ENCODE measurements around the gene ATXN7L3B.
"Not testable (repeated sequence)": the region's sequence is repeated elsewhere in the genome, so short reads cannot be mapped to it uniquely, and the experiment has no call there.

Gene ATXN7L3B, protein sequence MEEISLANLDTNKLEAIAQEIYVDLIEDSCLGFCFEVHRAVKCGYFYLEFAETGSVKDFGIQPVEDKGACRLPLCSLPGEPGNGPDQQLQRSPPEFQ

DNA sequence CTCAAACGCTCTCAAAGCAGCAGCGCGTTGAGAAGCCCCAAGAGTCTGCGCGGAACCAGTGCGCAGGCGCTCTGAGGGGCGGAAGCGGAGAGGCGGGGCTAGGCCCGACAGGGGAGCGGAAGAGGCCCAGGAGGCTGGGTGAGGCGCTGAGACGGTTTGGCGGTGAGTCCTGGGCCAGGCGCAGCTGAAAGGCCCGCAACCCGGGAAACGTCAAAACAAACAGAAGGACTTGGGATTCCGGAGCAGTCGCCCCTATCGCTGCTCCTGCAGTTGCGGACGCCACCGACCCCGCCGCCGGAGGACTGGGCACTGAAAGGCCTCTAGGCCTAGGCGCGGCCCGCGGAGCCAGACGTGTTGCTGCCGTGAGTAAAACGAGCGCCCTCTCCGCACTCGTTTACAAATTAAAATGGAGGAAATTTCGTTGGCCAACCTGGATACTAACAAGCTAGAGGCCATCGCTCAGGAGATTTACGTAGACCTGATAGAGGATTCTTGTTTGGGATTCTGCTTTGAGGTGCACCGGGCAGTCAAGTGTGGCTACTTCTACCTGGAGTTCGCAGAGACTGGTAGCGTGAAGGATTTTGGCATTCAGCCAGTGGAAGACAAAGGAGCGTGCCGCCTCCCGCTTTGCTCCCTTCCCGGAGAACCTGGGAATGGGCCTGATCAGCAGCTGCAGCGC lies at the start of gene ATXN7L3B:
Gene ATXN7L3B (plus strand): TSS at position 129 of the 679 bp plus-strand sequence. CDS start 278 bp downstream, at position 407.
- intact Hi-C loops (cut with DNase I): no loop called here
- peak; percentile 76 to 97 (median 93) for DNase-seq

DNA sequence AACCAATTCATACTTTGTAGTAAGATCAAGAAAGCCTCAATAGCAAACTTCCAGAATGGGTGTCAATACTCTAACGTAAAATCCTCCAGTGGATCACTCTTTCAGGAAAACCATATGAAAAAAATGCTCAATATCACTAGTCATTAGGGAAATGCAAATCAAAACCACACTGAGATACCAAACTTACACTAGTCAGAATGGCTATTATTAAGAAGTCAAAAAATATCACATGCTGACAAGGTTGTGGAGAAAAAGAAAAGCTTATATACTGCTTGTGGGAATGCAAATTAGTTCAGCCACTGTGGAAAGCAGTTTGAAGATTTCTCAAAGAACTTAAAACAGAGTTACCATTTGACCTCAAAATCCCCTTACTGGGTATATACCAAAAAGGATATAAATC lies 49.5 kb upstream of the ATXN7L3B start:
- intact Hi-C loops (cut with DNase I): no loop called here

DNA sequence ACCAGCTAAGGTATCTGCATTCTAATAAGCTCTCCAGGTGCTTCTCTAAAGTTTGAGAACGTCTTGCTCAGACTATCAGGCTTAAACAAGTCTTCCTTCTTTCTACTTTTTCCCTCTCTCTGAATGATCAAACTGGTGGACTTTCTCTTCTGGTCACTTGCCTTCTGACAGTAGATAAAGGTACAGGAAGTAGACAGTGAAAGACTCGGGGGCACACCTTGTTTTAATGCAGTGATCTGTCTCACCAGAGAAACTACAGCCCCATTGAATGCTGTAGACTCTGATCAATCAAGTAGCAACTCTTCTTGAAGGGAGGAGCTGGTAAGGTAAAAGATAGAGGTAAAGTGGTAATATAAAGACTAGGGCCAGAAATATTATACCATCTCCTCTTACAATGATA lies 48.1 kb upstream of the ATXN7L3B start:
- intact Hi-C loops (cut with DNase I): no loop called here
- DNase-seq: no peak

More for the DNA sequence above, 49.5 kb upstream of the ATXN7L3B start:
- DNase-seq: no peak

DNA sequence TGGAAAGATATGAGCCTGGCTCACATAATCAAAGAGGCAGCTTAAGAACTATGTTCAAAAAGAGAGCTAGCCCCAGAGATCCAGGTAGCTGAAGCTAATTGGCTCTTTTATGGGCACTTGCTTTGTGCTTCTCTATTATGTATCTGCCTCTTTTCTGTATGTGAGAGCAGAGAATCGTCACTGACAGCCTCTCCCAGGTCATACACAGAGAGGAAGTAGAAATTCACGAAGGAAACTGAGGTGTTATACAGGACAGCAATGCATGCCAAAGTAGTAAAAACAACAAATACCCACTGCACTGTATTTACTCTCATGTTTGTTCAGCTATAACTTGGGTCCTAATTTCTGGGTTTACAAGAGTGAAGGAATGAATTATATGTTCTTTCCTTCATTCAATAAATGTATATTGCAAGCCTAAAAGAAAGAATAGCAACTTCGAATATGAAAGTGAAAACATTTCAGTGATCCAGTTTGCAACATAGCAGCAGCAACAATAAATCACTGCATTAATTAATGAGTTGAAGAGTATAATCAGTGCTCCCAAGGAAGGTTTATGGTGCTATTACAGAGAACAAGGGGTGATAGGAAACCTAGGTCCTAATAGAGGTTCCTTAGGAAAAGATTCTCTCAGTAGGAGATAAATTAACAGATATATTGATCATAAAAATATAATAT lies 47.1 kb upstream of the ATXN7L3B start:
- intact Hi-C loops (cut with DNase I): no loop called here
- no peak for DNase-seq

DNA sequence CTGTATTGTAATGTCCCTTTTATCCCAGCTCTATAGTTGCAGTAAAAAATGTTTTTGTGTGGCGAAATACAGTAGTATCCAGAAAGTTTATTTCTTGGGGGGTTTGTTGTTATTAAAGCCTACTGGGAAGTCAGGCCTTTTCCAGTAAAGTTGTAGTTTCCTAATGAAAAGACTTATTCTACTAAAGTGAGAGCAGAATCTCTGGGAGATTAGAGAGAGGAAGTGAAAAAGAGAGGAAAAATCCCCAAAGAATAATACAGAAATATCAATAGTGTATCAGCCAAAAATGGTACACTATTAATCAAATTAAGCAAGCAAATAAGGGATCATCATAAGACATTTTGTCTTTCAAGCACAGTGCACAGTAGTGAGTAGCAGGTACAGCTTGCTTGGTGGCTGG lies 46.3 kb upstream of the ATXN7L3B start:
- no peak for DNase-seq

DNA sequence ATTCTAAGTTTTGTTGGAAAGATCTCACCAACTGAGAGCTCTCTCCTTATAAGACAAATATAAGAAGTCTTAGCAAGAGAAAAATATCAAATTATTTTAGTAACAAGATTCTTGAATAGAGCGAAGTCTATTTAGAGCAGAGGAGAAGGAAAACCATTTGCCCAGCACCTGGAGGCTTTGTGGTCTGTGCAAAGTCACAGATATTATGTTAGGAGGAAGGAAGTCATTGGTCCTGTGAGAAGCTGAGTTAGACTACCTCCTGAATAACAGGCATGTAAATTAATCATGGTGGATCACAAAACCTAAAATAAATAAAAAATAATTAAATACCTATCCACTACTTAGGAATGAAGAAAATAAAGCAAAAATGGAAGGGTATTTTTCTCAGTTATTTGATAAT lies 38.4 kb upstream of the ATXN7L3B start:
- intact Hi-C loops (cut with DNase I): no loop called here
- DNase-seq: no peak

More for the DNA sequence above, 46.3 kb upstream of the ATXN7L3B start:
- intact Hi-C loops (cut with DNase I): no loop called here

DNA sequence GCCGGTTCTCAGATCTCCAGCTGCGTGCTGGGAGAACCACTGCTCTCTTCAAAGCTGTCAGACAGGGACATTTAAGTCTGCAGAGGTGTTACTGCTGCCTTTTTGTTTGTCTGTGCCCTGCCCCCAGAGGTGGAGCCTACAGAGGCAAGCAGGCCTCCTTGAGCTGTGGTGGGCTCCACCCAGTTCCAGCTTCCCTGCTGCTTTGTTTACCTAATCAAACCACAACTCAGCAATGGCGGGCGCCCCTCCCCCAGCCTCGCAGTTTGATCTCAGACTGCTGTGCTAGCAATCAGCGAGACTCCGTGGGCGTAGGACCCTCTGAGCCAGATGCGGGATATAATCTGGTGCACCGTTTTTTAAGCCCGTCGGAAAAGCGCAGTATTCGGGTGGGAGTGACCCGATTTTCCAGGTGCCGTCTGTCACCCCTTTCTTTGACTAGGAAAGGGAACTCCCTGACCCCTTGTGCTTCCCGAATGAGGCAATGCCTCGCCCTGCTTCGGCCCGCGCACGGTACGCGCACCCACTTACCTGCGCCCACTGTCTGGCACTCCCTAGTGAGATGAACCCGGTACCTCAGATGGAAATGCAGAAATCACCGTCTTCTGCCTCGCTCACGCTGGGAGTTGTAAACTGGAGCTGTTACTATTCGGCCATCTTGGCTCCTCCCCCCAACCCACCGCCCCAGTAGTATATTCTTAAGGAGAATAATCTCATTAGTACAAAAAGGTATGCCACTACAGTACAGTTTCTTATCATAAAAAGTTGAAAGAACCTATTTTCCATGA lies 28.6 kb upstream of the ATXN7L3B start:
- intact Hi-C loops (cut with DNase I); DNase-seq: not testable (repeated sequence)

DNA sequence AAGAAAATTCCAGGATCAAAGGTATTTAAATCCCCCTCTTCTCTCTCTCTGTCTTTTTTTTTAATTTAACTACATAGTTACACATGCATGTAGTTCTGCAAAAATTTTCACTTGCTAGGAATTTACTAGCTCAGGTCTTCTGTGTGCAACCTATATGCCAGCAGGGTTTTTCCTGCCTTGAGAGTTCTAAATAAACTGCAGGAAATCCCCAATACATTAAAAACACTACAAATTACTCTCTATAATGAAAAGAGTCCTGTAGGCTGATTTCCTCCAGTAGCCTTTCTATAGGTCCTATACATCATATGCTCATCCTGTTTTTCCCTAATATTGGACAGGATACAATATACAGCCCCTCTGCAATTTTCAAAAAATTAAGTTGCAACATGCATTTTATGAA lies 27.7 kb upstream of the ATXN7L3B start:
- DNase-seq: no peak
- intact Hi-C loops (cut with DNase I): no loop called here

DNA sequence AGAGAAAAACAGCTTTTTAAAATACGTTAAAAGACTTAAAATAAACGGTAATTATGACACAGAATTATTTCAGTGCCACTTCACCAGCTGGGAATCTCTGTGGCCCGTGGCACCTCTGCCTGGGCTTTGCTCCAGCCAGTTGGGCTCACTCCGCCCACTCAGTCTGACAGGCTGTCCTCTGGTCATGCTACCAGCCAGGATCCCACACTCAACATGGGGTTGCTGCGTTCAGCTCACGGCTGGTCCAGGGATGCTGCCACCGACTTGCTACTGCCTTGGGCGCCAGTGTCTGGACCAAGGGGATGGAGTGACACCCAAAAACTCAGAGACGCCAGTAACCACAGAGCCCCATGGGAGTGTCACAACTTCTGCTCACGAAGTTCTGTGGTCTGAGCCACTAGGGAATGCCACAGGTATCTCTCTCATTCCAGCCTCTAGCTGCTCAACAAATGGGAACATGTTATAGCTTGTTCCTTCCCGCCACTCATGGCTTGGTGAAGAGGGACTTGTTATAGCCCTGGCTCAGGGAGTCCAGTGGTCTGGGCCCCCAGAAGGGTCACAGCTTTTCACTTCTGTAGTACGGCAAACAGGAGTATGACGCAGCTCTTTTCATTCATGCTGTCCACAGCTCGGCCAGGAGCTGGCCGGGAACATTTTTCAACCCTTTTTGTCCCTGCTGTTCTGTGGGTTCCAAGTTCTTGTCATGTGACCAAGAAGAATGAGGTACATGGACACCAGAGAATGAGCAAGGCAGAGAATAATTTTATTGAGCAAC lies 23.4 kb upstream of the ATXN7L3B start:
- DNase-seq: no peak
- intact Hi-C loops (cut with DNase I): no loop called here

DNA sequence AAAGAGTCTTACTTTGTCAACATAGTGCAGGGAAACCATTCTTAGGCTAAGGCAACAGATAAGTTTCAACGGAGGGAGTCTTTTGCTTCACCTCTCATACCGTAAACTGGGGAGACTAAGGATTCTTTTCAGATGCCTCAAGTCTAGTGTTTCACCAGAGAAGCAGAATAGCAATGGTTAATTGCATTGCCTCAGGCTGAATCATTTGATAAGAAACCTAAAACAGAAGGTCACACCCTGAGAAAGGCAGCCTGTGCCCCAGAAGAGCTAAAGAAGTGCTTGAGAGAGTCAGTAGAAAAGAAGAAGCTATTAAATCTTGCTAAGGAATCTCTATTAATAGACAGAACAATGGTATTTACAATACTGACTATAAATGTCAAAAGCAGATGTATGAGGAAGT lies 21.8 kb upstream of the ATXN7L3B start:
- no peak for DNase-seq
- intact Hi-C loops (cut with DNase I): no loop called here

DNA sequence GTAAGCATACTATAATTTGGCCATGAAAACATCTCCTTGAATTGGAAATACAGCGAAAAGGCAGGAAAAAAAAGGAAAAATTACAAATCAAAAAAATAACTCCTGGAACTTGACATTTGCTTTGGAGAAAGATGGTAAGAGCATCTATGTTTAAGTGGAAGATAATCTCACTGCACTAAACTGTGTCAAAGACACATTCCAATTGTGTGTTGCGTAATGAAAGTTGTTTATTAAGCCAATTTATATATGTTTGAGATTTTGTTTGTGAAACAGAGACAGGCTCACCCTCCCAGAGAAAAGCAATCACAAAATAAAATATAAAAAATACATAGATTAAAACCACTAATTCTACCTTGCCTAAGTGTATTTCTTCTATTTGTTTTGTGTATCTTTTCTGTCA lies 11.1 kb upstream of the ATXN7L3B start:
- DNase-seq: no peak
- intact Hi-C loops (cut with DNase I): no loop called here

DNA sequence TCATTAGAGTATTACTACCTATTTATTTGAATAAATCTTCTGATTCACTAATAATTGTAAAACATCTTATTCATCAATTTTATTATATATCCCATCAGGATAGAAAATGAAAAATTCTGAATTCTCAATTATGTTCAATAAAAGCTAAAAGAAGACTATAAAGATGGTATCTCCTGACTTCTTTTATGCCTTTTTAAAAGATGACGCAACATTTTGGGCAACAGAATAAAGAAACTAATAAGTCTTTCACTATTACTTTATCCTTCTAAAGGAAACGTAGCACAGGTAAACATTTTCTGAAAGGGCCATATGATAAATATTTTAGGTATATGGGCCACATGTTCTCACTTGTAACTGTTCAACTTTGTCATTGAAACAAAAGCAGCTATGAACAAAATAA lies 10.1 kb upstream of the ATXN7L3B start:
- intact Hi-C loops (cut with DNase I): no loop called here
- DNase-seq: no peak

DNA sequence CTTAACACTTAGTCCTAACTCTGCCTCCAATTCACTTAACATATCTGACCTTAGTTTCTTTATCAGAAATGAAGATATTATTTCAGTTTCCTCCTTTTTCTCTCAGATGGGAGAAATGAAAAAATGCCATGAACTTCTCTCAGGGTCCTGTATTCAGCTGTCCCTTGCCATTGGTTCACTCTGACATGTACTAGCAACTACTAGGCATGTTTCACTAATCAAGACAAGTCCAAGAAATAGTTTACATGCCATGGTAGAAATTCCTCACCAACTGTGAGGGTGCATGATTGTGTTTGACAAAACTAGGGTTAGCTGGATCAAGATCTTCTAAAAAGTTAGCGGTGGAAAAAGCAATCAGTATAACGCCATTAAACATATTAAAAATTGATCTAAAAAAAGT lies 7.0 kb upstream of the ATXN7L3B start:
- no peak for DNase-seq
- intact Hi-C loops (cut with DNase I): no loop called here

DNA sequence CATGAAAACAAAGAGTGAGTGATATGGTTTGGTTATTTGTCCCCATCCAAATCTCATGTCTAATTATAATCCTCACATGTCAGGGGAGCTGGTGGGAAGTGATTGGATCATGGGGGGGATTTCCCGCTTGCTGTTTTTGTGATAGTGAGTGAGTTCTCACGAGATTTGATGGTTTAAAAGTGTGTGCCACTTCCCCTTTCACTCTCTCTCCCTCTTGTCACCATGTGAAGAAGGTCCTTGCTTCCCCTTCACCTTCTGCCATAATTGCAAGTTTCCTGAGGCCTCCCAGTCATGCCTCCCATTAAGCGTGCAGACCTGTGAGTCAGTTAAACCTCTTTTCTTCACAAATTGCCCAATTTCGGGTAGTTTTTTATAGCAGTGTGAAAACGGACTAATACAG lies 2.1 kb upstream of the ATXN7L3B start:
- DNase-seq: no peak
- intact Hi-C loops (cut with DNase I): no loop called here

DNA sequence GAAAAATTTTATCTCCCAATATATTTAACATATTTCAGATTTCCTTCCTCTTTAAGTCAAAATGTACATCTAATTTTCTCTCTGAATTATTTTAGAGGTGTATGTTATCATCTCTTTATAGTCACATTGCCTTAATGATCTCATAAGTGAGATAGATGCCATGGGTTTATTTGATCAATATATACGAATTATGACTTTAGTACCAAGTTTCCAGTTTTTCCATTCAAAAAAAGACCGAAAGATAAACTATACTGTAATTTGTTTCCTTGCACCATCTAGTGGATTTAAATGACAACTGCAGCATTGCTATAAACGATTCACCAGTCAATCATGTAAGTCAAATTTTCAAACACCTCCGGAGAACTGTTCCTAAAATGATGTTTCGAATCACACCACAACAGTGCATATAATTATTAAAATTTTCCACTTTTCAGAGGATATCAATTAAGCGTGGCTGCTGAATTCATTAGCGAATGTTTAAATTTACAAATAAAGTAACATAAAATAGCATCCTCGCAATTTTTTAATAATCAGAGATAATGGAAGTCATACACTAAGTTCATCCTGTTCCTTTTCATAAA lies 419 bp upstream of the ATXN7L3B start:
- peak in 2 of 42 donors; percentile 9 to 24 for DNase-seq
- intact Hi-C loops (cut with DNase I): no loop called here

DNA sequence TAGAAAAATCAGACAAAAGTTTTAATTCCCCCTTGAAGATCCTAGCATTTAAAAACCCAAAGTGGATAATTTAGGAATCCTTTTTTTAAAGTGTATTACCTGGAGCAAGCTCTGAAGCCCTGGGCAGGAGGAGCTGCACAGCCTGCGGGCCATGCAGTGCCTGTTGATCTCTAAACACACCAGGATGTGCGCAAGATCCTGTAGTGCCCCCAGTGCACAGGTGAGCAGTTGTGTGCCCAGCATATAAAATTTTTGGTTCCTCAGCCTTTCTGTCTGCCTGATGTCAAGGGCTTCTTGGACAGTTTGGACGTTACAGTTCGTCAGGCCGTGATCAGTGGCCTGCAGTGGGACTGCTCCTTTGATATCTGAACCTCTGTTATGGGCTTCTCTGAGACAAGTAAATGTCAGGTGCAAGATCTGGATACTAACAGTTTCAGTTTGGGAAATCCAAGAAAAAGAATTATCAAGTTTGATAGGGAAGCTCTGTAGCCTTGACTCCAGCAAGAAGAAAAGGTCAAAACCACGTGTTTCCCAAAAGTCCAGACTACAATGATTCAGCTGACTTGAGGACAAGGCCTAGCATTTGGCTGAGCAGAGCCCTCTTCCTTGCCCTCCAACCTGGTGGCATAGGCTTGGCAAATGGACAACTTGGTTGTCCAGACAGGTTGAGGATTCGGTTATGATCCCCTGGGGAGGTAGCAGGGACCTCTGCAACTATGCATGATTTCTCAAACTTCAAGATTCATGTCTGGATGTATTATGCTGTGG lies 1.0 kb downstream of the ATXN7L3B start:
- DNase-seq: no peak
- intact Hi-C loops (cut with DNase I): no loop called here

DNA sequence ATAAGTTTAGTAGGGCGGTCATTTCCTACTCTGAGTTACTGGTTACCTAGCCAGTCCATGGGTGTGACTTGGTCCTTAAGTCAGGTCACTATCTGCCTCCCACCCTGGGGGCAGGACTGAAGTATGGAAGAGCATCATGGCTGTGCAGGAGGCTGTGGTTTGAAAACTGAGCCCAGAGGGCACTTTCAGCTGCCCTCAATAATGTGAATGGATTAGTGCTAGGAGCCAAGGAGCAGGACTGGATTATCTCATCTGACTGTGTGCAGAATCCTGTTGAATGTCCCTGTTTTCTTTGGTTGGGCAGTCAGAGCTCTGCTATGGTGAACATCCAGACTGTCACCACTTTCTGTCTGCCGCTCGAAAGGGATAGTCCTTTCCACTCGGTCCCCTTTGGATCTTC lies 1.6 kb downstream of the ATXN7L3B start:
- intact Hi-C loops (cut with DNase I): no loop called here
- no peak for DNase-seq
